COLO668 (cell line): Measurements from ENCODE around the gene CROCC2.

Experiments used
- DNase-seq: peaks from one replicate; lab custom pipeline; 2025; ENCODE audit not compliant: unreplicated experiment; lab: John Stamatoyannopoulos, UW

Gene CROCC2

DNA sequence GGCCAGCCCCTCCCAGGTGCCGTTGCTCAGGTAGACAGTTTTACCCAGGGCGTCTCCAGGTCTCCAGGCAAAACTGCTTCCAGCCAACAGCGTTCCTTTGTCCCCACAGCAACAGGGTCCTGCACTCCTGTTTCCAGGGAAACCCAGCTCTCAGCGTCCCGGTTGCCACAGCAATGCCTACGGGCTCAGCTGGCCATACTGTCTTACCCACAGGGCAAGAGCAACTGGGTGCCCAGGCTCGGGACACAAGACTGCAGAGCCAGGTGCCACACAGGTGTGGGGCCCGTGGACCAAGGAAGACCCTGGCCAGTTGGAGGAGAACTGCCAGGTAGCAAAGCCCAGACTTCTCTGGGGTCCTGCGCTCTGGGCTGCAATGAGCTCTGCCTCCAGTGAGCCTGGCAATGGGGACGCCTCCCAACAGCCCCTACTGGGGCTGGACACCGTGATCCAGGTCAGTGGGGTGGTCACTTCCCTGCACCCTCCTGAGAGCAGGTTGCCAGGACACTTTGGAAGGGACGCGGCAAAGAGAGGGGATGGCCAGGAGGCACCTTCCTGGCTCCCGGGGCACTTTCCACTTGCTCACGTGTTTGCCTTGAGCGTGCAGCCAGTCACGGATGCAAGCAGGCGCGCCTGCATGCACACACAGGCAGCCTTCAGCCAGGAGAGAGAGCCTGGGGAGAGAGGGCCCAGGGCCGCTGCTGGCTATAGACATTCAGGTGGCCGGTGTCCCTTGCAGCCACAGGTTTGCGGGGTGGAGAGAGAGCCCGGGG lies at the start of gene CROCC2:
Gene CROCC2 (plus strand): TSS at position 196 of the 770 bp plus-strand sequence. CDS start 178 bp downstream, at position 374.
- DNase-seq = peak; percentile 34

DNA sequence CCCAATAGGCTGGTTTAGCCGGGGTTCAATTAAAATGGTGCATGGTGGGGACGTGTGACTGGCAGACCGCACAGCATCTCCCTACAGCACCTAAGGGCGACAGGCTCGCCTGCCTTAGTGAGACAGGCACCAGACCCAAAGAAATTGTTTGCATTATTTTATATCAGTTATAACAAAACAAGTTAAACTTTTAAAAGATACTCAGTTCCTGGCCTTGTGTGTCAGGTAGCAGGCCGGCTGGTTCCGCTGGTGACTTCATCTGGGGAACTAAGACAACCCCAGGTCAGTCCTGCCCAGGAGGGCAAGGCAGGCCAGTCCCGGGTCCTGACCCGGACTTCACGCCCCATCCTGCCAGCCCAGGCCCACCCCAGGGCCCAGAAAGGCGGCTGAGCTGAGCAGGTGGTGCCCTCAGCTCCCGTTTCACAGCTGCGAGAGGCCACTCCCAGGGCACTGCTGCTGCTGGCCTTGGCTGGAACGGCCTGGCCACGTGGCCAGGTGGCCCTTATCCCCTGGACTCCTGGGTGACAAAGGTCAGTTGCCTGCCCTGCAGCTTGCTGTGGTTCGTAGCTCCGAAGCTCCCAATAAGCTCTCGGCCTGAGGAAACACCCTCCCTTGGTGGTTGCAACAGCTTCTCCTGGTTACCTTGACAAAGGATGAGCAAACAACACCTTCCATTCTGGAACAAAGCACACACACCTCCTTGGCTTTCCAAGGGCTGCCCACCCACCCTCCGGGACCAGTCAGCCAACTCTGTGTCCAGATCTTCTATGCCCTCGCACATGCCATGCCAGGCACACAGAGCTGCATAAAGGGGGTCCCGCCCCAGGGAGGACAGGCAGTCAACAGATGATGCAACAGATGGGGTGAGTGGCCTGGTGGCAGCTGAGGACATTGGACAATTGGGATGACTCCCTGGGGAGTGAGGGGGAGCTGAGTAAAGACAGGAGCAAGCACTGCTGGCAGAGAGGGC lies 48.8 kb upstream of the CROCC2 start:
- peak; percentile 26 for DNase-seq

DNA sequence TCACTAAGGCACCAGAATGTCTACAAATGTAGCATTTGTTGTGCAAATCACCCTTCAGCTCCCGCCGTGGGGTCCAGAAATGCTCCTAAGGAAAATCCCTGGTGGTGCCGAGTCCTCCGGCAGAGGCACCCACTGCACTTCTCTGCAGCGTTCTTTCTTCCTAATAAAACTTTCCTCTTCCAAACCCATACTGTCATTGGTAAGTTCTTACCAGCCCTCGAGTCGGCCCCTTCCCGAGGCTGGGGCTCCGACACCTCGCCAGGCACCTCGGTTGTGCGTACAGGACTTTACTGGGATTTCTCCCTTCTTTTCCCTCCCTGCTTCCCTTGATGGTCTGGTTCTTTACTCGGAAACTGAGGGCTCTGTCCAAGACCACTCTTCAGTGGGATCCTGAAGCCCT lies 47.8 kb upstream of the CROCC2 start:
- DNase-seq = no peak

DNA sequence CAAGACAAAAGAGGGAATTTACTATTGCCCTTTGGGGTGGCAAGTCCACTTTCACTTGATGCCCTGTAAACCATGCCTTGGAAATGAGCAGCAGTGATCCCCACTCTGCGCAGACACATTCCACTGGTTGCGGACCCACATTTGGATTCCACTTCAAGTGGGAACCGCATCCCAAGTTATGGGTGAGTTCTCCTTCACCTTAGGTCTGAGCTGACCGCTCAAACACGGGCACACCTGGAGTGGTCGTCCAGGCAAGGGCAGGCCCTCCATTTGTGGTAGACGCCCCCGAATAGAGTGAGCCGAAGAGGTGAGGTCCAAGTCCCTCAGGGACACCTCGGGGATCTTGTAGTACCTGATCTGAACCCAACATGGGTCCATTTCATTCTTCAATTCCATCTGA lies 47.3 kb upstream of the CROCC2 start:
- DNase-seq = no peak

DNA sequence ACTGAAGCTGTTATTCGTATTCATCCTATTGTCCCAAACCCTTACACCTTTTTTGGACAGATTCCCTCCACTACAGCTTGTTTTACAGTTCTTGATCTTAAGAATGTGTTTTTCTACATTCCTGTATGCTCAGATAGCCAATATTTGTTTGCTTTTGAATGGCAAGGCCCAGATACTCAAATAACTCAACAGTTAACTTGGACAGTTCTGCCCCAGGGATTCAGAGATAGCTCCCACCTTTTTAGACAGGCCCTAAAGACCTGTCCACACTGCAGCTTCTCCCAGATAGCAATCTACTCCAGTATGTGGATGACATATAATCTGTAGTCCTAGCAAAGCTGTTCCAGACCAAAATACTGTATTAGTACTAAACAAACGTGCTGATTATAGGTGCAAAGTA lies 44.6 kb upstream of the CROCC2 start:
- no peak for DNase-seq

DNA sequence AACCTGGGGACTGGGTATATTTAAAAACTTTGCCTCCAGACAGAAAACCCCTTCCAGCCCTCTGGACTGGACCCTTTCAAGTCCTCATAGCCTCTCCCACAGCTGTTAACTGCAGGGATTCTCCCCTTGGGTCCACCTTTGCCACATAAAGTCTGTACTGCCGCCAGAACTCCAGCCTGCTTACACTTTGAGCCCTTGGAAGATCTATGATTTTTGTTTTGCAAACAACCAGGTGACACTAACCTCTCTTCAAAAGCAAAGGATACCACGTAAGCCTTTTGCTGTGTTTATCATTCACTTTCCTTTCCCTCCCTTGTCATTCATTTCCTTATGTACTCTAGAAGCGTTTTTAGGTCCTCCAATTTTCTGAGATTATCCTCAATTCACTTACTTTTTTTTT lies 41.7 kb upstream of the CROCC2 start:
- DNase-seq = no peak

DNA sequence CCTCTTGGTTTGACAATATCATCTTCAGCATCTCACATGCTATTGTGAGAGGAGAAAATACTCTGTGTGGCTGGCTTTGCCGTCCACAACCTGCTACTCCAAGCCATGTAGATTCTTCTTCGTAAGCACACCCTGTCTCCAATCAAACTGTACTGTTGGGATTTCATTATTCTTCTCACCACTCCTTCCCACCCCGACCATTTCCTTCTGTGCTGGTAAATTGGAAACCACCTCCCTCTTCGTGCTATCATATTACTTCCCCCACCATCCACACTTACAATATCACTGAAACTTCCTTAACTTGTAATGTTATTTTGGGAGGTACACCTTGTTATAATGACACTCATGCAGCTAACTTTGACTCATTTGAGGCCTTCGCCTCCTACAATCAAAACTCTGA lies 40.7 kb upstream of the CROCC2 start:
- no peak for DNase-seq

DNA sequence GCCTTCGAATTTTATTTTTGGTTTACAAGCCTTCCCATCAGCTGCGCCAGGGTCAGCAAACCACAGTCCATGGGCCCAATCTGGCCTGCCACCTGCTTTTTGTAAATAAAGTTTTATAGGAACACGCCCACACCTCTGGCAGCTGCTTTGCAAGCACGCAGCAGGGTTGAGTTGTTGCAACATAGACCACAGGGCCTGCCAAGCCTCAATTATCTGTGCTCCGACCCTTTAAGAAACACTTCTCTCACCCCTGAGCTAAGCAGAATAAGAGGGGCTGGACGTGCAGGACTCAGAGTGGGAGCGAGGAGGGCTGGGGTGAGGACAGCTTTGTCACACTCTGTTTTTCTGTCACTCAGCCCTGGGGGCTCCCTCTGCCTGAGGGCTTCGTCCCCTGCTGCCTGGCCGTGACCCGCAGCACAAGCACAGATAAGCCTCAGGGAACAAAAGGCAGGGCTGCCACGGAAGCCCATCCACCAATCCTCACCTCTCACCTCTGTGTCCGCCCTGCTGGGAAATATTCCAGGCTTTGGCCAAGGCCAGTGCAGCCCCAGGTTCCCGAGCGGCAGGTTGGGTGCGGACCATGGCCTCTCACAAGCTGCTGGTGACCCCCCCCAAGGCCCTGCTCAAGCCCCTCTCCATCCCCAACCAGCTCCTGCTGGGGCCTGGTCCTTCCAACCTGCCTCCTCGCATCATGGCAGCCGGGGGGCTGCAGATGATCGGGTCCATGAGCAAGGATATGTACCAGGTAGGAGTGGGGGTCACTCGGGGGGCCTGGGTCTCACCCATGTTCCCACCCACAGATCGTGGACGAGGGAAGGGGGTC lies 37.6 kb upstream of the CROCC2 start, which contains the start of gene AGXT:
Gene AGXT (plus strand): TSS at position 539 of the 823 bp plus-strand sequence. CDS start 42 bp downstream, at position 581.
- DNase-seq = peak; percentile 42

DNA sequence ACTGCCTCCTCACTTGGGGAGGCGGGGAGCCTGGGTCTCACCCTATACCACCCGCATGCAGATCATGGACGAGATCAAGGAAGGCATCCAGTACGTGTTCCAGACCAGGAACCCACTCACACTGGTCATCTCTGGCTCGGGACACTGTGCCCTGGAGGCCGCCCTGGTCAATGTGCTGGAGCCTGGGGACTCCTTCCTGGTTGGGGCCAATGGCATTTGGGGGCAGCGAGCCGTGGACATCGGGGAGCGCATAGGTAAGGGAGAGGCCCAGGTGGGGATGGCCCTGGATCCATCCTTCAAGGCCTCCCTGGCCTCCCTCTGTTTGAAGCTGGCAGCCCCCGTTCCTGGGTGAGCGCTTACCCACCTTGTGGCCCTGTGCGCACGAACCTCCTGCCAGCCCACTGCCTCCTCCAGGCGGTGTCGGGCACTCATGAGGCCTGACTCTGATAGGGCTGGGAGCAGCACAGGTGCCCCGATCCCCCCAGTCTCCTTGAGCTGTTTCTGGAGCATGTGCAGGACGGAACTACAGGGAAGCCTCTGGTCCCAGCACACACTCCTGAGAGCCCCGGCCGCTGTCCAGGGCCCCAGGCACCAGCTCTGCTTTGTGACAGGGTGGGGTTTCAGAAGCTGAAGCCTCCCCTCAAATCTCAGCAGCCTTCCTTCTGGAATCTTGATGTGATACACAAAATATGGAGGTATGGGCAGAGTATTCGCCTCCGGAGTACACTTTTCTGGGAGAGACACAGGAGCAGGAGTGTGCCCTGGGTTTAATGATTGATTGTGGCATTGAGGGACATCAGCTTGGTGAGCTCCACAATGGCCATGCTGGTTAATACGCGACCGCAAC lies 36.8 kb upstream of the CROCC2 start:
- DNase-seq = no peak

DNA sequence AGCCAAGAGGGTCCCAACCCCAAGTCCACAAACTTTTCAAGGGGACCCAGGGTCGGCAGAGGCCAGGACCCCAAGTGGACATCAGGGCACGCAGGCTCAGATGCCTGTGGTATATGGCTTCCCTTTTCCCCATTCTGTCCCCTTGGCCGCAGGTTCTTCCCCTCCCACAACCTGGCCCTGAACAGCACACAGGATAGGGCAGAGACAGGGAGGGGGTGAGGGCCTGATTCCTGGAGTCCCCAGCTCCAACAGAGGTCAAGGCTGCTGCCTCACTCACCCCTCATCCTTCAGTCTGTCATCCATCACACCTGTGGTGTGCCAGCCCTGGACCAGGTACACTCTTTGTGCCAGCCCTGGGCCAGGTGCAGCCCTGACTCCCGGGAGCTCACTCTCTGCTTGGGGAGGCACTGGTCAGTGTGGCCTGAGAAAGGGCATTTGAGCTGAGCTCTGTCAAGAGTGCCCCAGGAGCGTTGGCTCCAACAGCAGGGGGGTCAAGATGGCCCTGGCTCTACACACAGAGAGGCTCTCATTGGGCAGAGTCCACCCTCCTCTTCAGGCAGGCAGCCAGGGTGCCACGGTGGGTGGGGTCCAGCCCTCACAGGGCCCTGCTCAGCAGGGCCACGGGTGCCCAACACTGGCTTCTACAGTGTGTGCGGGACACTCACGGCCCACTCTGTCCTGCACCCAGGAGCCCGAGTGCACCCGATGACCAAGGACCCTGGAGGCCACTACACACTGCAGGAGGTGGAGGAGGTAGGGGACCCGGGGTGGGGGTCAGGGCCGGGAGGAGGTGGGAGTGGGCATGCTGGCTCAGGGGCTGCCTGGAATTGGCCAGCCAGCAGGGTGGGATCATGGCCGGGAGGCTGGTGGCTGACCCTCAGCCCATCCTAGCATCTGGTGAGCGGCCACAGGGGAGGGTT lies 35.9 kb upstream of the CROCC2 start:
- DNase-seq = no peak

DNA sequence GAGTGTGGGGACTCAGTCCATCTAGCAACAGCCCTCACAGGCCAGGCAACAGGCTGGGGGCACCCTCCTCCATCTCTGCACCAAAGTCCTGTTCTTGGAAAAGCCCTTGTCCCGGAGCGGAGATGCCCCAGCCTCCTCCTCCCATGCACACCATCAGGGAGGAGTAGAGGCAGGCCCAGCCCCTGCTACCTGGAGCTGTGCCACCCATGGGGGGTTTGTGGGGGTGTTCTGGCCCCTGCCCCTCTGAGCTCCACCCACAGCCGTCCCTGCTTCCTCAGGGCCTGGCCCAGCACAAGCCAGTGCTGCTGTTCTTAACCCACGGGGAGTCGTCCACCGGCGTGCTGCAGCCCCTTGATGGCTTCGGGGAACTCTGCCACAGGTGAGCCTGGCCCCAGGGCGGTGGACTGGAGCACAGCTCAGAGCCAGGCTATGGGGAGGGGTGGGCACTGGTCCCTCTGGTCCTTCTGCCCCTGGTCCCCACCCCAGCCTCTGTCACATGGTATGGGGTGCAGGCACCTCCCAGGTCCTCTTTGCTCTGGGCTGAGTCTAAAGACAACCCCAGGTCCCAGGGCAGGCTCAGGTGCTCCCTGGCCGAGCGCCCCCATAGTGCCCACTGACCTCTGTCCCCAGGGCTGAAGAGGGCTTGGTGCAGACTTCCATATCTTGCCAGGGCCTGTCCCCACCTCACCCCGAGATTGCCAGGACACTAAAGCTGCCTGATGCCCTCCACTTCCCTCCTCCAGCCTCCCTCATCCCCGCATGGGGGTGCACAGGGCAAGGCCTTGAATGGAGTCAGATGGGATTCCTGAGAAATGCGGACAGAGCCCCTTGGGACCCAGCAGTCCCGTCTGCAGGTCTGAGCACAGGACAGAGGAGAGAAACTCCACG lies 34.8 kb upstream of the CROCC2 start:
- DNase-seq = no peak

DNA sequence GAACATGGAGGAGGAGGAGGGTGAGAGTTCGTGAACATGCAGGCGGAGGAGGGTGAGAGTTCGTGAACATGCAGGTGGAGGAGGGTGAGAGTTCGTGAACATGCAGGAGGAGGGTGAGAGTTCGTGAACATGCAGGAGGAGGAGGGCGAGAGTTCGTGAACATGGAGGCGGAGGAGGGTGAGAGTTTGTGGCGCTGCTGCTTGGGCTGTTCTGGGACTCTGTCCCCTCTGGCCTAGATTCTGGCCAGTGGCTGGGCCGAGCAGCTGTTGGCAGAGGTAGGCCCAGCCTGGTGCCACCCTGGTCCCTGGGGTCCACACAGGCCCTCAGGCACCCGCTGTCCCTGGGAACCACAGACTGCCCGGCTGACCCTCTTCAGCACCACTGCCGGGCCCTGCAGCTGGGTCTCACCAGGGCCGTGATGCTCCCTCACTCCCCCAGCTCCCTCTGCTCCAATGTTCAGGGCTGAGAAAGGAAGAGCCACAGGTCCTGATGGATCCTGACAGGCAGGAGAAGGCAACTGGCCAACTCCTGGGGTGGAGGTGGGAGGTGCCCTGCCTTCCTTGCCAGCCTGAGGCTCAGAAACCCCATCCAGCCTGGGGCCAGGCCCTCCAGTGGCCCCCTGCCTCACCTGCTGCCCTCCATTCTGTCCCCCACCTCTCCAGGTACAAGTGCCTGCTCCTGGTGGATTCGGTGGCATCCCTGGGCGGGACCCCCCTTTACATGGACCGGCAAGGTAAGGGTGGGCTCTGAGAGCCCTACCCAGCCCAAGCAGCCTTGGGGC lies 33.6 kb upstream of the CROCC2 start:
- DNase-seq = no peak

DNA sequence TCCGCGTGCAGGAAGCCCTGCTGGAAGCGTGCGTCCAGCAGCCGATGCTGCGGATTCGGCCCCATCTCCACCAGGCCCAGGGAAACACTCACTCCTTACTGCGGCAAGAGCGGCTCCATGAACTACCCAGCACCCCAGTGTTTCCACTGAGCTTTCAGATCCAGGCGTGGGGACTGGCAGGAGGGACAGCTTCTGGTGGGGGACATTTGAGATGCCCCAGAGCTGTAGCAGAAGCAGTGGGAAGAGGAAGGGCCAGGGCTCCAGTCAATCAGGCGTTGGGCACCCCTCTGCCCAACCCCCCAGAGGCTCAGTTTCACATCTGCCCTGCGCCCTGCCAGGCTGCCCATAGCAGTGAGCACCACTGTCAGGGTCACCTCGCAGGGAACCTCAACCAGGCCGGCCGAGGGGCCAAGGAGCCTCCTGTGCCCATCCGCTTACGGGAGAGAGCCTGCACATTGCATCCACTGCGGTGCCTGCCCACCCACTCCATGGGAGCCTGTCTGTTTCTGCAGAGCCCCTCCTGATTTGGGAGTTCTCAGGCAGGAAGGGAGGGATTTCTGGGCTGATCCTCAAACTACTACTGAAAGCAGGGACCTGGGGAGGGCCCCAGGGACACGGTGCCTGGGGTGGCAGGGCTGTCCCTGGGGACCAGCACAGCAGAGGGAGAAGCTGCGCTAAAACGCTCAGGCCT lies 32.9 kb upstream of the CROCC2 start:
- no peak for DNase-seq

DNA sequence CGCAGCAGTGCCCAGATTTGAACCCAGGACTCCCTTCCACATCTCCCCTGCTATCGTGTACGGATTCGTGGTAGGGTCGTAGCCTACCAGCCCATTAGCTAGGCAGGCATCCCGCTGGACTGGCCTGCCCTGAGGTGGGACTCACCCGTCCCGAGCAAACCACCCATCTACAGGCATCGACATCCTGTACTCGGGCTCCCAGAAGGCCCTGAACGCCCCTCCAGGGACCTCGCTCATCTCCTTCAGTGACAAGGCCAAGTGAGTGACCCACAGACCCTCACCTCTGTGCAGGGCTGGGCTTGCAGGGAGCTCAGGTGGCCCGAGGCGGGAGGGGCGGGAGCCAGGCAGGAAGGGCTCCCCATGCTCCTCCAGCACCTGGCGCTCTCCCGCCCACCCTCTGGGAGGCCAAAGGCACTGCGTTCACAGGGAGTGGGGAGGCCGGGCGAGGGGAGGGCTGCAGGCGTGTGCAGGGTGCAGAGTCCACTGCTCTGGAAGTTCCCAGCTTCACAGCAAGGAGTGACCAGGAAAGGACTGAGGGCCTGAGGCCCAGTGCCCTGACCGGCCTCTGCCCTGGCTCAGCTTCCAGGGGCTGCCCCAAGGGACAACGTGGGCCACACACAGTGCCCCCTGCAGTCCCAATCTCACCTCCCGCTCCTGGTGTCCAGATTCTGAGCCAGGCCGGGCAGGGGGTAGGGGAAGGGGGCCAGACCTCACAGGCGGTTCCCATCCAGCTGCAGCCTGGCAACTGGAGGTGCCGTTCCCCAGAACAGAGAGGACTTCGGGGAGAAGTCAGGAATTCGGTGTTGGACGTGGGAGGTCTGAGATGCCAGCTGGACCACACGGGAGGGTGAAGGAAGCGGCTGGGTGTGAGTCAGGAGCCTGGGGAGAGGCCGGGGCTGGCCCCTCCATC lies 32.1 kb upstream of the CROCC2 start:
- peak; percentile 58 for DNase-seq

DNA sequence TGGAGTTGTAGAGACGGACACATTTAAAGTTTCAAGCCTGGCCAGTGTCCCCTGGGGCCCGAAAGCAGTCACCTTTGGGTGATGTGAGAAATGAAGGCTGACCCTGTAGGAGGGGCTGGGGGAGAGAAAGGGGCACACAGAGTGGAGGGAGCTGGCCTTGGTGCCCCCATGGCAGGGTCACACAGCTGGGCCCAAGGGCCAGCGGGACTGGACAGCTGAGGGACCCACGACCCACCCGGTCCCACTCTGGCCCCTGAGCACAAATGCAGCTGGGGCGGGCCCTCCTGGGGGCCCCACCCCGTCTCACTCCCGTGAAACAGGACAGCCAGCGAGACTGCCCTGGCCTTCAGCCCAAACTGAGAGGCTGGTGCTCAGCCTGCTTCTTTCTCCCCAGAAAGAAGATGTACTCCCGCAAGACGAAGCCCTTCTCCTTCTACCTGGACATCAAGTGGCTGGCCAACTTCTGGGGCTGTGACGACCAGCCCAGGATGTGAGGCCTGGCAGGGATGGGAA lies 31.4 kb upstream of the CROCC2 start:
- no peak for DNase-seq
